Type B pancreatic cell (in vitro differentiated cells): ENCODE data around the gene ZMIZ1. TPM values are rescaled to one million over a fixed set of nuclear protein-coding genes. Genes with fewer than 3 reads are reported as not detected.
A peak's percentile ranks its signal among the peaks of the same experiment; 100 is the strongest.

Experiments used
- DNase-seq: peaks from one replicate; pipeline ENCODE4 v3.0.0; 2021; ENCODE audit warnings: mixed read lengths; ENCODE audit not compliant: unreplicated experiment; ENCODE audit errors: extremely low spot score
- H3K27ac Mint-ChIP-seq: 2 replicates; pipeline ENCODE4 v1.8.0; 2021; ENCODE audit warnings: mild to moderate bottlenecking, mixed read lengths
- H3K27me3 Mint-ChIP-seq: 2 replicates; pipeline ENCODE4 v1.8.0; 2021; ENCODE audit warnings: mixed read lengths
- H3K36me3 Mint-ChIP-seq: 2 replicates; pipeline ENCODE4 v1.8.0; 2021; ENCODE audit warnings: mixed read lengths
- H3K4me1 Mint-ChIP-seq: one replicate; pipeline ENCODE4 v1.8.0; 2021; ENCODE audit warnings: mixed read lengths; ENCODE audit not compliant: unreplicated experiment
- H3K4me3 Mint-ChIP-seq: 2 replicates; pipeline ENCODE4 v1.8.0; 2021; ENCODE audit warnings: mild to moderate bottlenecking, mixed read lengths
- H3K9me3 Mint-ChIP-seq: 2 replicates; pipeline ENCODE4 v1.8.0; 2021; ENCODE audit warnings: mixed read lengths
- total RNA-seq: library from RNA; stranded (reverse); gene quantifications from 2 replicates; pipeline ENCODE4 v1.2.1, GENCODE V29; 2021; ENCODE audit warnings: low replicate concordance
- TF ChIP-seq, protein P1 (sequence below): fragments of 200-600 bp; sonication (generic); conservative IDR thresholded peaks from 2 replicates; pipeline ENCODE4 v1.5.0; 2021; ENCODE audit warnings: antibody characterized with exemption, mild to moderate bottlenecking

Gene ZMIZ1
- total RNA-seq, 1 donor from 2014 or later = 102 TPM

DNA sequence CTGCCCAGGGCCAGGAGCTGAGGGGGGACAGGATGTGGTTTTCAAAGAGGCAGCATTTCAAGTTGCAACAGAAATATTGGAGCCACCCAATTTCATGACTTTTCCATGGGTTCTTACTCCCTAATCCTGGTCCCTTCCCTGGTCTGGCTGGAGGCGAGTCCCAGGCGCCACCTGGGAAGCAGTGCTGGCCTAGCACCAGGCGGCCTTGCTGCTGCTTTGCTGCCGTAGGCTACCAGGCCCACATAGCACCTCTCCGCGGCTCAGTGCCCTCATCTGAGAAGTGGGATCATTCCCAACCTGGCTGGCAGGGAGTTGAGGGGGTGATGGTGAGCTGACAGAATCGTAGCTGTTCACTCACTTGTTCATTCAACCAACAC lies 33.7 kb downstream of the ZMIZ1 start:
- Mint-ChIP-seq H3K4me3 (no peak overlapping the region), H3K4me1 (peaks cover 59% of the 10 kb centered on the region)

DNA sequence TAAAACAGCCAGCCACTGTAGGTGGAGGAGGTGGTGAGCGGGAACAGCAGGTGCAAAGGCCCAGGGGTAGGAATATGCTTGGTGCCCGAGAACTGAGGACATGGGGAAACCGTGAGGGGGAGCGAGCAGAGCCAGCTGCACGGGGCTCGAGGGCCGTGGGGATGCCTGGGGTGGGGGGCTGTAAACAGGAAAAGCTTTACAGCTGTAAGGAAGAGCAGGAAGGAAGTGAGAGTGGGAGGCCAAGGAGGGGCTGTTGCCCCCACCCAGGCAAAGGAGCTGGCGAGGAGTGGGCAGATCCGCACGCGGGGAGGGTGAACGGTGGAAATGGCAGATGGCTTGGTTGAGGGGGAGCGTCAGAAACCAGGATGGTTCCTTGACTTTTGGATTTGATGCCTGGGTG lies 34.4 kb downstream of the ZMIZ1 start:
- H3K27me3 Mint-ChIP-seq = no peaks in the 10 kb centered on the region
- H3K36me3 Mint-ChIP-seq = peaks cover 4% of the 10 kb centered on the region
- TF ChIP-seq, protein P1, sequence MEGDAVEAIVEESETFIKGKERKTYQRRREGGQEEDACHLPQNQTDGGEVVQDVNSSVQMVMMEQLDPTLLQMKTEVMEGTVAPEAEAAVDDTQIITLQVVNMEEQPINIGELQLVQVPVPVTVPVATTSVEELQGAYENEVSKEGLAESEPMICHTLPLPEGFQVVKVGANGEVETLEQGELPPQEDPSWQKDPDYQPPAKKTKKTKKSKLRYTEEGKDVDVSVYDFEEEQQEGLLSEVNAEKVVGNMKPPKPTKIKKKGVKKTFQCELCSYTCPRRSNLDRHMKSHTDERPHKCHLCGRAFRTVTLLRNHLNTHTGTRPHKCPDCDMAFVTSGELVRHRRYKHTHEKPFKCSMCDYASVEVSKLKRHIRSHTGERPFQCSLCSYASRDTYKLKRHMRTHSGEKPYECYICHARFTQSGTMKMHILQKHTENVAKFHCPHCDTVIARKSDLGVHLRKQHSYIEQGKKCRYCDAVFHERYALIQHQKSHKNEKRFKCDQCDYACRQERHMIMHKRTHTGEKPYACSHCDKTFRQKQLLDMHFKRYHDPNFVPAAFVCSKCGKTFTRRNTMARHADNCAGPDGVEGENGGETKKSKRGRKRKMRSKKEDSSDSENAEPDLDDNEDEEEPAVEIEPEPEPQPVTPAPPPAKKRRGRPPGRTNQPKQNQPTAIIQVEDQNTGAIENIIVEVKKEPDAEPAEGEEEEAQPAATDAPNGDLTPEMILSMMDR = no peak
- no peak for DNase-seq
- H3K4me1 Mint-ChIP-seq = peaks cover 58% of the 10 kb centered on the region
- H3K4me3 Mint-ChIP-seq = no peak overlapping the region
- H3K9me3 Mint-ChIP-seq = no peaks in the 10 kb centered on the region
- H3K27ac Mint-ChIP-seq = peak overlapping the region; percentile 29

More for the DNA sequence above, 33.7 kb downstream of the ZMIZ1 start:
- H3K36me3 Mint-ChIP-seq = peaks cover 4% of the 10 kb centered on the region
- no peaks in the 10 kb centered on the region for H3K9me3 Mint-ChIP-seq
- TF ChIP-seq, protein P1 = no peak
- DNase-seq = no peak
- no peaks in the 10 kb centered on the region for H3K27me3 Mint-ChIP-seq
- peak overlapping the region; percentile 71 for H3K27ac Mint-ChIP-seq

DNA sequence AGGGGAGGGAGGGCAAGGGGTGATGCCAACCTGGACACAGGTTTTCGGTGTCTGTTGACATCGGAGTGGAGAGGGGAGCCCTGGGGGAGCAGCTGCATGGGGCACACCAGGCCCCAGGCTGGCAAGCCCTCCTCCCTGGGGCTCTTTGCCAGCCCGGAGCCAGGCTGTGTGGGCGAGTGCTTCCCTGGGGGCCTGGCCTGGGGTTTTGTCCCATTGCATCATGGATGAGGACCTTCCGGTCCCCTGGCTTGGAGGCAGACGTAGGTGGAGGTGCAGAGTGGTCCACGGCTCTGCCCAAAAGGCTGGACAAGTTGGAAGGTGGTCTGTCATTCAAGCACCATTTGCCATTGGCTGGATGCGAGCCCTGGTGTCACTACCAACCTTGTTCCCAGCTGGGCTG lies 34.8 kb downstream of the ZMIZ1 start:
- Mint-ChIP-seq H3K27me3 (no peaks in the 10 kb centered on the region), H3K27ac (no peak overlapping the region), H3K36me3 (peaks cover 4% of the 10 kb centered on the region), H3K4me3 (no peak overlapping the region), H3K4me1 (peaks cover 56% of the 10 kb centered on the region), H3K9me3 (no peaks in the 10 kb centered on the region)
- TF ChIP-seq, protein P1 = no peak
- DNase-seq = no peak

DNA sequence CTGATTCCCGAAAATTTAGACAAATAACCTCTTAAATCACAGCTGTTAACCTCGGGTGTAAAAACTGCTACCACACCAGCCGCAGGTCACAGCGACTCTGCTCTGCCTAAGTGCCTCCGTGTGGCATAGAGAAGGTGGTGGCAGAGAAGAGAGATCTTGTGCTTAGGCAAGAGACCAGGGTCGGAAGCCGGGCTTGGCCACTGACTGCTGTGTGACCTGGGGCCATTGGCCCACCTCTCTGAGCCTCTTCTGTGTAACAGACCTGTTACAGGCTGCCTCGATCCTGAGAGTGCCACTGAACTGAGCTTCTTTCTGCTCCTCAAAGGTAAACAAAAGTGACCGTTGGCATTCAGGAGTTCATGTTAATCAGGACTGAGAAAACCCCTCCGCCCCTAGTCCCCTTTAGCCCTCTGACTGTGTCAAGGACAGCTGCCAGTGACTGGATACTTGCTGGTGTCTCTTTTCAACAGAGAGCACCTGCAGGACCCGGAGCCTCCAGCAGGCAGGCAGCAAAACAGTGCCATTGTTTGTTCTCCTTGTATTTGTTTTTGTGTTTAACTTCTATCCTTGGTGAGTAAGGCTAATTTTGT lies 36.5 kb downstream of the ZMIZ1 start:
- H3K27ac Mint-ChIP-seq = no peak overlapping the region
- H3K4me1 Mint-ChIP-seq = peaks cover 54% of the 10 kb centered on the region
- peaks cover 4% of the 10 kb centered on the region for H3K36me3 Mint-ChIP-seq
- TF ChIP-seq, protein P1 = peak; percentile 61
- no peaks in the 10 kb centered on the region for H3K27me3 Mint-ChIP-seq
- H3K9me3 Mint-ChIP-seq = no peaks in the 10 kb centered on the region
- DNase-seq = no peak
- no peak overlapping the region for H3K4me3 Mint-ChIP-seq

DNA sequence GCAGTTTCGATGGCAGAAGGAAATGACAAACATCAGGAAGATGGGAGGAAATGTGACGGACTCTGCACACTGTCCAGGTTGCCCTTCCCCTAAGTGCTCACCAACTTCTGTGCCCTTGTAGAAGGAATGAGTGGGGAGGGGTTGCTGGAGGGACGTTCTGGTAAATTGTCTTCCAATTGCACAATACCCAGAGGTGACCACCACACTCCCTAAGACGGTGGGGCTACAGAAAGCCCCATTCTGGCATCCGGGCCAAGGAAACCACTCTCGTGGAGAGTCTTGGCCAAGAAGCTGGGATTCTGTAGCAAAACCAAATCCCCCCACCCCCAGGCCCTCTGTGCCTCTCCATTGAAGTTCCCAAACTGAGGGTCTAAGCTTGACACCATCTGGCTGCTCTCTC lies 37.1 kb downstream of the ZMIZ1 start:
- H3K27ac Mint-ChIP-seq = no peak overlapping the region
- no peaks in the 10 kb centered on the region for H3K9me3 Mint-ChIP-seq
- H3K27me3 Mint-ChIP-seq = no peaks in the 10 kb centered on the region
- peaks cover 4% of the 10 kb centered on the region for H3K36me3 Mint-ChIP-seq
- H3K4me3 Mint-ChIP-seq = no peak overlapping the region
- peaks cover 48% of the 10 kb centered on the region for H3K4me1 Mint-ChIP-seq
- no peak for DNase-seq
- TF ChIP-seq, protein P1 = no peak
